AG04450 (cell line): ENCODE data around the gene STX2. TPM values are rescaled to one million over a fixed set of nuclear protein-coding genes. Genes with fewer than 3 reads are reported as not detected.

ENCODE experiments used
- CTCF ChIA-PET: fragments of 300-600, 350-600 bp; formaldehyde crosslinking; extraction: SDS; loops from one replicate; lab custom pipeline; 2022; ENCODE audit warnings: antibody characterized with exemption, inconsistent platforms; lab: Charles Lee
- POLR2A ChIA-PET: fragments of 350-600 bp; formaldehyde crosslinking; extraction: SDS; loops from one replicate; lab custom pipeline; 2021; ENCODE audit warnings: antibody characterized with exemption, inconsistent platforms; lab: Yijun Ruan, JAX
- DNase-seq: peaks from one replicate; pipeline ENCODE4 v3.0.0-alpha.2; 2011; ENCODE audit warnings: low read depth, low spot score
- H3K27ac ChIP-seq: one replicate; pipeline ENCODE4 v1.5.1; 2012; ENCODE audit warnings: low read depth, low read length, control low read depth
- H3K27me3 ChIP-seq: one replicate; pipeline ENCODE4 v1.6.0; 2012; ENCODE audit warnings: low read length; ENCODE audit not compliant: control insufficient read depth, insufficient read depth
- H3K4me3 ChIP-seq: 2 replicates; pipeline ENCODE4 v1.5.1; 2011; ENCODE audit warnings: mild to moderate bottlenecking, low read depth, low read length, control low read depth
- H3K9me3 ChIP-seq: 2 replicates; pipeline ENCODE4 v1.5.1; 2012; ENCODE audit warnings: low read length; ENCODE audit not compliant: control insufficient read depth, insufficient read depth
- CTCF ChIP-seq: IDR thresholded peaks from 2 replicates; pipeline ENCODE4 v1.5.1; 2011; ENCODE audit warnings: low read depth, low read length, control low read depth, inconsistent platforms
- polyA plus RNA-seq: library from polyadenylated mRNA; depleted of rRNA; stranded (reverse); fragments of >200 nt; gene quantifications from 2 replicates; pipeline ENCODE4 v1.2.3, GENCODE V29; 2011

The STX2 gene
- polyA plus RNA-seq, 1 experiment = 42.8 TPM

GRCh38 chr12:130879781-130880389, 40.8 kb upstream of the STX2 start:
- Histone ChIP-seq H3K9me3 (no peaks in the 10 kb centered on the region), H3K27ac (no peak overlapping the region), H3K4me3 (no peak overlapping the region), H3K27me3 (no peaks in the 10 kb centered on the region)
- DNase-seq = no peak
- POLR2A ChIA-PET = no interaction called here
- CTCF ChIA-PET = no interaction called here
- no peak for TF ChIP-seq CTCF

GRCh38 chr12:130879212-130879686, 40.2 kb upstream of the STX2 start:
- CTCF ChIA-PET = no interaction called here

DNA sequence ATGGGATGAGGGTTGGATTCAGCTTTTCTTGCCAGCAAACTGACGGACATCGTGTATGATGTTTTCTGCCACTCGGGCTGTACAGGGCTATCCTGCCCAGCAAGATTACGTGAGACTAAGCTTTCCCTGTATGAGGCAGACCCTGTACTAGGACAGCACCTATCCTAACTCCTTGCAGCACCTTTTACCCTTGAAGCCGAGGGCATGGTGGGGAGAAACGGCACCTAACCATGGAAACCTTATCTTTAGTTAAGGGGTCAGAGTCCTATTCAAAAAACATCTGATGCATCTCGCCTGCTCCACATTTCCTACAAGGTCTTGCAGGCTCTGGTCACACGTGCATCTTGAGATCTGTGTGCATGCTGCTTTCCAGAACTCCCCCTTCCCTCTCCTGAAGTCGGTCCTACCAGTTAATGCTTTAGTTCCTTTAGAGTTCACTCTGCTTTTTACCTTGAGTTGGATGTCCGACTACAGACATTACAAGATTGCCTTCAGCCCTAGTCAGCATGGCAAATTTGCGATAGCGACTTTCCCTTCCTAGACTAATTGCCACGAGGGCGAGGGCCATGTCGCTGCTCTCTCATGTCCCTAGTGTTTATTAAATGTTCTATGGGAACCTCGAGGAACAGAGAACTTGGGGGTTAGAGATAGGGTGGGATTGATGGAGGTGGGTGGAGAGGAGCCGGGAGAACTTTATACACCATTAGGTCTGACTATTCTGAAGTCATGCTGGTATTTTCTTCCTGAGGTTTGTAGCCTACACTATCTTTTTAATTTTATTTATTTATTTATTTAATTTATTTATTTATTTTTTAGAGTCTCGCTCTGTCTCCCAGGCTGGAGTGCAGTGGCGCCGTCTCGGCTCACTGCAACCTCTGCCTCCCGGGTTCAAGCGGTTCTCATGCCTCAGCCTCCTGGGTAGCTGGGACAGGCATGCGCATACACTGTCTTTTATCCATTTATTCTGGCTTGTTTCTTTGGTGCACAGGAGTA, 39.4 kb upstream of the STX2 start:
- H3K9me3 ChIP-seq = no peaks in the 10 kb centered on the region
- ChIA-PET POLR2A (no interaction called here), CTCF (no interaction called here)
- DNase-seq = no peak
- no peaks in the 10 kb centered on the region for H3K27me3 ChIP-seq
- H3K27ac ChIP-seq = no peak overlapping the region
- TF ChIP-seq CTCF = no peak
- no peak overlapping the region for H3K4me3 ChIP-seq

More at GRCh38 chr12:130879212-130879686, 40.2 kb upstream of the STX2 start:
- Histone ChIP-seq H3K4me3 (no peak overlapping the region), H3K9me3 (no peaks in the 10 kb centered on the region), H3K27me3 (no peaks in the 10 kb centered on the region), H3K27ac (no peak overlapping the region)
- no peak for TF ChIP-seq CTCF
- DNase-seq = no peak
- POLR2A ChIA-PET = no interaction called here

DNA sequence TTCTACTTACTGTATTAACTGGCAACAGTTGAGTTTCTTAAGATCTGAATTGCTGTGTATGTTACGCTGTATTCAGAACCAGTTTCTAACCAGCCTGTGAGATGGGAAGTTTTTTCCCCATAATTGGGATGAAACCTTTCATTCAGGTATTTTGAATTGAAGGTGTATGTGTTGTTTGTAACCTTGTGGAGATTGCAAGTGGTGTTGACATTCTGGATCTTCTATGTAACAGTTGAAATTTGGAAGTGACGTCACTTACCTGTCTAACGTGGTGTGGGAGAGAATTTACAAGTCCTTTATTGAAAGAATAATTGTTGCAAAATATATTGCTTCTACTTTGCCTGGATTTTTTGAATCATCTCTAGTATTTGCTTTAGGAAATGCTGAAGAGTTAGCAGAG, 38.3 kb upstream of the STX2 start:
- no peak for TF ChIP-seq CTCF
- DNase-seq = no peak
- POLR2A ChIA-PET = no interaction called here
- Histone ChIP-seq H3K4me3 (no peak overlapping the region), H3K27me3 (no peaks in the 10 kb centered on the region), H3K27ac (no peak overlapping the region), H3K9me3 (no peaks in the 10 kb centered on the region; the same call in 1 of the 2 replicates)
- CTCF ChIA-PET = no interaction called here

GRCh38 chr12:130876758-130877157, 37.7 kb upstream of the STX2 start:
- H3K27me3 ChIP-seq = no peaks in the 10 kb centered on the region
- POLR2A ChIA-PET = no interaction called here
- CTCF ChIA-PET = no interaction called here
- DNase-seq = no peak
- no peak overlapping the region for H3K27ac ChIP-seq
- H3K4me3 ChIP-seq = no peak overlapping the region
- no peaks in the 10 kb centered on the region; the same call in 1 of the 2 replicates for H3K9me3 ChIP-seq
- TF ChIP-seq CTCF = no peak
